ENCODE data around the gene OTP.

DNA sequence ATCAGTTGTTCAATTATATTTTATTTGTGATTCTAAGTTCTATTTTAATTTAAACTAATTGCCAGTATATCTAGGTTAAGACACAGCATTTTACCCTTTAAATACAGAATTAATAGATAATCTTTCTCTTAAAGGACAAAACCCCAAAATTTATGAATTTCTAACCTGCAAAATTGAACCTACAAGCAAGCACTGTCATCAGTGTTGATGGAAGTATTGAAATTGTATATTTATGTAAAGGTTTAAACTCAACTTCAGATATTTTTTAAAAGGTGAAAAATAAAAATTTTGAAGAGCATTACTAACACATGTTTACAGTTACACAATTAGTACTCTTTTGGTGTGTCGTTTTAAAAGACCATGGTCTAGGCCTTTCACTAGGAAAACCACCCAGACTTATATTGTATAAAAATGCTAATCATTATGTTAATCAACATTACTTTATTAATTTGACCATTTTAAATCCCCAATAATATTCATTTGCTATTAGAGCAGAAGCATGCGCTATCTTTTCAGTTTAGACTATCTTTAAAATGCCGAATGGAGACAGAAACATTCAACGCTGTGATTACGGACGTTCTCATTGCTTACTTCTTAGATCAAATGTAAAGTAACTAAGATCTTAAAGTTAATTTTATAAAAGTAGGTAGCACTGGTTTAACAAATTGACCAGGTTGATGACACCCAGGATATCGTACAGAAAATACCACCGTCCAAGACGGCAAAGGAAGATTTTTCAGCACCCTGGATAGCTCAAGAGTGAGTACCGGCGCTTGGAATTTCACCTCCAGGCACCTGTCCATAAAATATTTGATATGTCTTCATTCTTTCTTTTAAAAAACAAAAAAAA is 3.2 kb downstream of the OTP start:
- TF ChIP-seq POLR2AphosphoS5 (IDR thresholded peaks at IDR 0.05) (no peak), POLR2A (IDR thresholded peaks at IDR 0.05) (no peak), CTCF (IDR thresholded peaks at IDR 0.05) (no peak)

Measured in prostate gland (tissue), 2 donors.